Activated CD4-positive, alpha-beta T cell treated with anti-CD3 and anti-CD28 coated beads for 36 hours (primary cell): ENCODE results near the gene PRDX5. TPM values are rescaled to one million over a fixed set of nuclear protein-coding genes. Genes with fewer than 3 reads are reported as not detected.

Experiments
- ATAC-seq: fragments of 200-7000 bp; cut with Tn5 transposase; one replicate; pipeline ENCODE4 v1.10.0; 2021; ENCODE audit warnings: mild to moderate bottlenecking, moderate library complexity
- CTCF ChIA-PET: fragments of 350-600 bp; sonication (Branson Sonifier 250); formaldehyde crosslinking; loops from one replicate; lab custom pipeline; 2021; ENCODE audit warnings: antibody characterized with exemption; lab: Charles Lee
- POLR2A ChIA-PET: fragments of 350-600 bp; sonication (Branson Sonifier 250); formaldehyde crosslinking; loops from one replicate; lab custom pipeline; 2021; ENCODE audit warnings: antibody characterized with exemption, inconsistent platforms; lab: Charles Lee
- DNase-seq: peaks from one replicate; pipeline ENCODE4 v3.0.0-alpha.2; 2020
- H3K27ac Mint-ChIP-seq: one replicate; pipeline ENCODE4 v1.8.0; 2021; ENCODE audit warnings: mixed read lengths
- H3K27me3 Mint-ChIP-seq: one replicate; pipeline ENCODE4 v1.8.0; 2021; ENCODE audit warnings: mixed read lengths
- H3K36me3 Mint-ChIP-seq: one replicate; pipeline ENCODE4 v1.8.0; 2021; ENCODE audit warnings: low read depth, mixed read lengths
- H3K4me1 Mint-ChIP-seq: one replicate; pipeline ENCODE4 v1.8.0; 2021; ENCODE audit warnings: mixed read lengths
- H3K4me3 Mint-ChIP-seq: one replicate; pipeline ENCODE4 v1.8.0; 2021; ENCODE audit warnings: mild to moderate bottlenecking, moderate library complexity, mixed read lengths
- H3K9me3 Mint-ChIP-seq: one replicate; pipeline ENCODE4 v1.8.0; 2021; ENCODE audit warnings: low read depth, mixed read lengths
- intact Hi-C, 2 experiments: fragments of 100-400 bp; cut with DNase I in 1 of 2; cut with micrococcal nuclease in 1 of 2; formaldehyde crosslinking; loops; one replicate each; pipeline versions ENCODE4 v1.14.2 to v1.15.1; 2022 to 2024; cut with DNase I, micrococcal nuclease
- total RNA-seq, 2 experiments: library from RNA; stranded (reverse); gene quantifications; one replicate each; pipeline ENCODE4 v1.2.3, GENCODE V29; 2021

The PRDX5 gene
- total RNA-seq, 2 experiments from 2014 or later: 110 to 142 TPM

- H3K27me3 Mint-ChIP-seq: no peaks in the 10 kb centered on the region
- no peak for DNase-seq
- ChIA-PET POLR2A (no interaction called here), CTCF (no interaction called here)
- H3K4me1 Mint-ChIP-seq: peaks cover 9% of the 10 kb centered on the region
- H3K27ac Mint-ChIP-seq: no peak overlapping the region
- intact Hi-C loops: no loop called here
- ATAC-seq: no peak
- H3K36me3 Mint-ChIP-seq: no peaks in the 10 kb centered on the region
- no peak overlapping the region for H3K4me3 Mint-ChIP-seq
- no peaks in the 10 kb centered on the region for H3K9me3 Mint-ChIP-seq
These were observed 10.1 kb downstream of the PRDX5 start for GRCh38 chr11:64327993-64328392.

DNA sequence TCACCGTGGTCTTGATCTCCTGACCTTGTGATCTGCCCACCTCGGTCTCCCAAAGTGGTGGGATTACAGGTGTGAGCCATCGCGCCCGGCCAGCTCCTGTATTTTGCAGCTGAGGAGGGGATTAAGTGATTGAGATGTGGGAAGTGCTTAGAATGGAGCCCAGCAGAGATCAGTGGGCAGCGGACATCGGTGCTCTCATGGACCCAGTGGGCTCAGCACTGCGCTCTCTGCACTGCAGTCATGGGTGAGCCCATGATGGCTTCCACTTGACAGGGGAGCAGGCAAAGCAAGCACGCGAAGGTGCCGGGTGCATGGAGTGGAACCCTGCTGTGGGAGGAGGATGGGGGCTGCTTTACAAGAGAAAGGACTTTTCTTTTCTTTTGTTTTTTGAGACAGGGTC, 13.0 kb downstream of the PRDX5 start:
- ATAC-seq (no peak), DNase-seq (no peak)
- CTCF ChIA-PET: interaction anchor here (0.6 to 4.0 kb wide), 5 partner anchors 11 to 126 kb away, joined by 3 to 33 read pairs (median 4); partner anchors contain the start of genes PRDX5 and TRMT112
- intact Hi-C loops: loop anchor here in 1 of 2 experiments (1.0 kb wide), 1 partner anchor 13 kb away; the partner anchor contains the start of gene PRDX5
- Mint-ChIP-seq H3K27me3 (no peaks in the 10 kb centered on the region), H3K4me1 (peaks cover 17% of the 10 kb centered on the region), H3K9me3 (no peaks in the 10 kb centered on the region), H3K4me3 (no peak overlapping the region), H3K36me3 (peaks cover 8% of the 10 kb centered on the region), H3K27ac (no peak overlapping the region)
- POLR2A ChIA-PET: interaction anchor here (0.6 to 1.4 kb wide), 2 partner anchors 11 to 13 kb away, joined by 3 to 9 read pairs; partner anchors contain the start of genes PRDX5 and TRMT112

- Mint-ChIP-seq H3K27ac (peak overlapping the region; percentile 43), H3K36me3 (peaks cover 8% of the 10 kb centered on the region), H3K9me3 (no peaks in the 10 kb centered on the region), H3K4me3 (no peak overlapping the region), H3K27me3 (no peaks in the 10 kb centered on the region), H3K4me1 (peaks cover 17% of the 10 kb centered on the region)
- CTCF ChIA-PET: interaction anchor here (0.6 to 4.0 kb wide), 9 partner anchors 11 to 127 kb away, joined by 3 to 33 read pairs (median 4); partner anchors contain the start of genes ESRRA, PRDX5 and TRMT112
- intact Hi-C loops: loop anchor here in 1 of 2 experiments (1.0 kb wide), 1 partner anchor 13 kb away; the partner anchor contains the start of gene PRDX5
- DNase-seq (peak; percentile 90), ATAC-seq (peak; percentile 85)
- POLR2A ChIA-PET: interaction anchor here (0.6 to 1.4 kb wide), 4 partner anchors 10 to 125 kb away, joined by 3 to 9 read pairs (median 5); partner anchors contain the start of genes FERMT3, PRDX5 and TRMT112
These were observed 13.8 kb downstream of the PRDX5 start for GRCh38 chr11:64331569-64332371.

DNA sequence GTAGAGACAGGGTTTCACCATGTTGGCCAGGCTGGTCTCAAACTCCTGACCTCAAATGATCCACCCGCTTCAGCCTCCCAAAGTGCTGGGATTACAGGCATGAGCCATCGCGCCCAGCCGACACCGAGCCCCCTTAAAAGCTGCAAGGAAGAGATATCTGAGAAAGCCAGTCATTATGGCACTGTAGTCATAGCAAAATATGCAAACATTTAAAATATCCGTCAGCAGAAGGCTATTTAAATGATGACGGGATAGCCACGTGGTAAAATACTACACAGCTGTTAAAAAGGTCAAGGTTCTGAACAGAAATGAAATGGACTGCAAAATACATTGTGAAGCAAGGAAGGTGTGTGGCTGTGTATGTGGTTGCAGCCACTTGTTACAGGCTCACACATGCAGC, 15.6 kb downstream of the PRDX5 start:
- H3K27ac Mint-ChIP-seq: no peak overlapping the region
- CTCF ChIA-PET: interaction anchor here (4.0 kb wide), 1 partner anchor 16 kb away, joined by 33 read pairs; the partner anchor contains the start of genes PRDX5 and TRMT112
- intact Hi-C loops: no loop called here

GRCh38 chr11:64334764-64335735, 17.1 kb downstream of the PRDX5 start:
- Mint-ChIP-seq H3K9me3 (no peaks in the 10 kb centered on the region), H3K4me3 (no peak overlapping the region), H3K36me3 (peaks cover 14% of the 10 kb centered on the region), H3K27ac (no peak overlapping the region), H3K27me3 (no peaks in the 10 kb centered on the region), H3K4me1 (peaks cover 28% of the 10 kb centered on the region)
- ChIA-PET POLR2A (no interaction called here), CTCF (interaction anchor here (0.9 kb wide), 1 partner anchor 12 kb away, joined by 3 read pairs; no protein-coding TSS in a partner anchor)
- peak; percentile 71 for ATAC-seq
- intact Hi-C loops: loop anchor here in 1 of 2 experiments (1.0 kb wide), 1 partner anchor 17 kb away; the partner anchor contains the start of gene PRDX5
- peak; percentile 76 for DNase-seq

More for the DNA sequence above, 15.6 kb downstream of the PRDX5 start:
- ATAC-seq: no peak
- Mint-ChIP-seq H3K27me3 (no peaks in the 10 kb centered on the region), H3K4me1 (peaks cover 17% of the 10 kb centered on the region), H3K36me3 (peaks cover 14% of the 10 kb centered on the region), H3K4me3 (no peak overlapping the region), H3K9me3 (no peaks in the 10 kb centered on the region)
- POLR2A ChIA-PET: no interaction called here
- no peak for DNase-seq

- peaks cover 24% of the 10 kb centered on the region for H3K36me3 Mint-ChIP-seq
- intact Hi-C loops: no loop called here
- no peaks in the 10 kb centered on the region for H3K27me3 Mint-ChIP-seq
- ATAC-seq (no peak), DNase-seq (no peak)
- peaks cover 36% of the 10 kb centered on the region for H3K4me1 Mint-ChIP-seq
- POLR2A ChIA-PET: interaction anchor here (1.1 kb wide), 1 partner anchor 20 kb away, joined by 3 read pairs; the partner anchor contains the start of gene PRDX5
- H3K27ac Mint-ChIP-seq: peak overlapping the region; percentile 21
- H3K4me3 Mint-ChIP-seq: no peak overlapping the region
- CTCF ChIA-PET: interaction anchor here (0.6 to 1.2 kb wide), 5 partner anchors 17 to 1746 kb away, joined by 3 to 4 read pairs (median 4); partner anchors contain the start of genes PRDX5 and TUT1
- H3K9me3 Mint-ChIP-seq: no peaks in the 10 kb centered on the region
These were observed 19.8 kb downstream of the PRDX5 start for GRCh38 chr11:64337538-64338249.

DNA sequence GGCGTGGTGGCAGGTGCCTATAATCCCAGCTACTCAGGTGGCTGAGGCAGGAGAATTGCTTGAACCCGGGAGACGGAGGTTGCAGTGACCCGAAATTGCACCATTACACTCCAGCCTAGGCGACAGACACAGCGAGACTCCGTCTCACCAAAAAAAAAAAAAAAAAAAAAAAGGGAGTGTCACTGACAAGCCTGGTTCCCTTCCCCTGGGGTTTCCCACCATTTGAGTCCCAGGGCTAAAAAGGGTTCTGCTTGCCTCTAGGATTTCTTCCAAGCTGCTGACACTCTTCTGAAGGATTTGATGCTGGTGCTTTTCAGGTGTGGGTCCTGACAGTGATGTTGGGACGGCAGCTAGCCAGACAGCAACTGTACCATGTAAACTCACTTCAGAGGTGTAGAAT, 20.8 kb downstream of the PRDX5 start:
- CTCF ChIA-PET: no interaction called here
- Mint-ChIP-seq H3K27ac (peak overlapping the region; percentile 94), H3K4me3 (peak overlapping the region; percentile 91), H3K36me3 (peaks cover 23% of the 10 kb centered on the region), H3K9me3 (no peaks in the 10 kb centered on the region), H3K4me1 (peaks cover 36% of the 10 kb centered on the region), H3K27me3 (no peaks in the 10 kb centered on the region)
- POLR2A ChIA-PET: no interaction called here
- intact Hi-C loops: no loop called here
- DNase-seq (no peak), ATAC-seq (no peak)

- ChIA-PET CTCF (no interaction called here), POLR2A (no interaction called here)
- H3K27me3 Mint-ChIP-seq: no peaks in the 10 kb centered on the region
- H3K4me3 Mint-ChIP-seq: peak overlapping the region; percentile 91
- peaks cover 36% of the 10 kb centered on the region for H3K4me1 Mint-ChIP-seq
- ATAC-seq (no peak), DNase-seq (no peak)
- H3K27ac Mint-ChIP-seq: peak overlapping the region; percentile 94
- no peaks in the 10 kb centered on the region for H3K9me3 Mint-ChIP-seq
- peaks cover 23% of the 10 kb centered on the region for H3K36me3 Mint-ChIP-seq
- intact Hi-C loops: no loop called here
These were observed 21.4 kb downstream of the PRDX5 start for GRCh38 chr11:64339286-64339685.

DNA sequence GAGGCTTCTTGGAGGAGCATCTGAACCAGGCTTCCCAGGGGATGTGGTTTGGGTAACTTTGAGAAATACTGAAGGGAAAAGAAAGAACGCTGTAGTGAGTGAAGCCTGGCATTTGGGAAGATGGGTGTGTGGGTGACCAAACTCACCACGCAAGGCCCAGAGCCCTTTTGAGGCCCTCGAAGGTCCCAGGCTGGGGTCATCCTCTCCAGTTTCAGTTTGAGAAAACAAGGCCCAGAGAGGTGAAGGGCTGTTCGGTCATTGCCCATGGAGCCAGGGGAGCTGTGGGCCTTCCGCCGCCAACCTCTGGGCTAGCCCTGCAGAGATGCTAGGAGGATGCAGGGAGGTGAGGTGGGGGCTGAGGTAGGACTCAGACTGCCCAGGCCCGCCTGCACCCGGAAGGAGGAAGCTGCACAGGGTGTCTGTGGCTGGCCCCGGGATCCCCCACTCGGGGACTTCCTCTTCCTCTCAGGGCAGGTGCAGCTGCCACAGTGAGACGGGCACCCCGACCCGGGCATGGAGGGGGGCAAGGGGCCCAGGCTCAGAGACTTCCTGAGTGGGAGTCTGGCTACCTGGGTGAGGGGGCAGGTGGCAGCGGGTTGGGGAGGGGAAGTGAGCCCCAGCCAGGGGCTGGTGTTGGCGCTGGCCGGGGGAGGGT, 22.0 kb downstream of the PRDX5 start, which contains the start of gene CCDC88B:
TSS of gene CCDC88B (plus strand) at position 451 of the 655 bp plus-strand sequence. CDS start at position 514, 63 bp downstream.
- H3K4me1 Mint-ChIP-seq: peaks cover 34% of the 10 kb centered on the region
- POLR2A ChIA-PET: interaction anchor here (0.7 kb wide), 1 partner anchor 14 kb away, joined by 4 read pairs; no protein-coding TSS in a partner anchor
- intact Hi-C loops: loop anchor here (1.0 to 10.0 kb wide), 6 partner anchors 22 to 775 kb away; partner anchors contain the start of genes ESRRA (in 2 of the 2), PRDX5 (in 1 of the 2), TM7SF2 (in 1 of the 2) and TRMT112 (in 1 of the 2)
- peak within 1 kb of the TSS; percentile 94 for H3K27ac Mint-ChIP-seq
- no peaks in the 10 kb centered on the region for H3K9me3 Mint-ChIP-seq
- peaks cover 22% of the 10 kb centered on the region for H3K36me3 Mint-ChIP-seq
- peak within 1 kb of the TSS; percentile 91 for H3K4me3 Mint-ChIP-seq
- peak; percentile 82 for ATAC-seq
- CTCF ChIA-PET: interaction anchor here (0.6 kb wide), 1 partner anchor 270 kb away, joined by 3 read pairs; no protein-coding TSS in a partner anchor
- no peaks in the 10 kb centered on the region for H3K27me3 Mint-ChIP-seq
- peak; percentile 91 for DNase-seq
